Calu3 (cell line): ENCODE results near the gene FGF14. TPM values are rescaled to one million over a fixed set of nuclear protein-coding genes. Genes with fewer than 3 reads are reported as not detected.

ENCODE experiments used
- BruUV-seq: library from RNA; stranded (reverse); fragments of 400-500 nt; replicated peaks from 2 replicates; lab custom pipeline; 2021; lab: Mats Ljungman, UMichigan
- CTCF ChIA-PET: fragments of 300-600 bp; sonication (Branson Sonifier 250); formaldehyde crosslinking; loops from one replicate; lab custom pipeline; 2022; ENCODE audit warnings: antibody characterized with exemption; lab: Charles Lee
- DNase-seq: peaks from one replicate; pipeline ENCODE4 v3.0.0; 2022
- H3K27ac Mint-ChIP-seq: one replicate; pipeline ENCODE4 v1.8.0; 2022; ENCODE audit warnings: mixed read lengths; ENCODE audit not compliant: unreplicated experiment
- H3K27me3 Mint-ChIP-seq: one replicate; pipeline ENCODE4 v1.8.0; 2022; ENCODE audit warnings: mixed read lengths; ENCODE audit not compliant: unreplicated experiment
- H3K36me3 Mint-ChIP-seq: one replicate; pipeline ENCODE4 v1.8.0; 2022; ENCODE audit warnings: mild to moderate bottlenecking, moderate library complexity, mixed read lengths; ENCODE audit not compliant: insufficient read depth, unreplicated experiment
- H3K4me1 Mint-ChIP-seq: one replicate; pipeline ENCODE4 v1.8.0; 2022; ENCODE audit warnings: mild to moderate bottlenecking, low read depth, mixed read lengths; ENCODE audit not compliant: unreplicated experiment
- H3K4me3 Mint-ChIP-seq: one replicate; pipeline ENCODE4 v1.8.0; 2022; ENCODE audit warnings: mild to moderate bottlenecking, low read depth, moderate library complexity, mixed read lengths; ENCODE audit not compliant: unreplicated experiment
- H3K9me3 Mint-ChIP-seq: one replicate; pipeline ENCODE4 v1.8.0; 2022; ENCODE audit warnings: low read depth, mixed read lengths; ENCODE audit not compliant: unreplicated experiment
- CTCF ChIP-seq: fragments of 200-600 bp; IDR thresholded peaks from one replicate; pipeline ENCODE4 v1.8.0; 2022; ENCODE audit warnings: antibody characterized with exemption; ENCODE audit not compliant: unreplicated experiment
- intact Hi-C: fragments of 100-400 bp; cut with micrococcal nuclease; formaldehyde crosslinking; loops from one replicate; pipeline ENCODE4 v1.10.0; 2022; ENCODE audit not compliant: unreplicated experiment
- total RNA-seq: library from RNA; stranded (reverse); gene quantifications from 2 replicates; pipeline ENCODE4 v1.2.3, GENCODE V29; 2022

Gene FGF14
- total RNA-seq, 1 experiment from 2014 or later: 0.21 TPM

GRCh38 chr13:101942535-101943157, 459.2 kb downstream of the FGF14 start:
- no peaks in the 10 kb centered on the region for H3K4me1 Mint-ChIP-seq
- H3K27ac Mint-ChIP-seq: no peak overlapping the region
- H3K27me3 Mint-ChIP-seq: no peaks in the 10 kb centered on the region
- H3K36me3 Mint-ChIP-seq: no peaks in the 10 kb centered on the region
- no TSS peak for BruUV-seq
- DNase-seq: no peak
- intact Hi-C loops: loop anchor here (5.0 to 10.0 kb wide), 4 partner anchors 150 to 798 kb away; no protein-coding TSS in a partner anchor
- H3K9me3 Mint-ChIP-seq: no peaks in the 10 kb centered on the region
- no peak overlapping the region for H3K4me3 Mint-ChIP-seq
- TF ChIP-seq CTCF: no peak
- CTCF ChIA-PET: interaction anchor here (0.7 kb wide), 1 partner anchor 613 kb away, joined by 4 read pairs; no protein-coding TSS in a partner anchor

GRCh38 chr13:101942038-101942437, 459.8 kb downstream of the FGF14 start:
- Mint-ChIP-seq H3K27ac (no peak overlapping the region), H3K4me3 (no peak overlapping the region), H3K9me3 (no peaks in the 10 kb centered on the region), H3K27me3 (no peaks in the 10 kb centered on the region), H3K36me3 (no peaks in the 10 kb centered on the region), H3K4me1 (no peaks in the 10 kb centered on the region)
- DNase-seq: peak; percentile 4
- intact Hi-C loops: loop anchor here (5.0 to 10.0 kb wide), 4 partner anchors 150 to 797 kb away; no protein-coding TSS in a partner anchor
- CTCF ChIA-PET: interaction anchor here (0.7 kb wide), 1 partner anchor 614 kb away, joined by 4 read pairs; no protein-coding TSS in a partner anchor
- BruUV-seq: no TSS peak
- no peak for TF ChIP-seq CTCF

- CTCF ChIA-PET: no interaction called here
- BruUV-seq: no TSS peak
- intact Hi-C loops: loop anchor here (5.0 to 10.0 kb wide), 4 partner anchors 151 to 796 kb away; no protein-coding TSS in a partner anchor
- no peak for DNase-seq
- Mint-ChIP-seq H3K27ac (no peak overlapping the region), H3K27me3 (no peaks in the 10 kb centered on the region), H3K36me3 (no peaks in the 10 kb centered on the region), H3K4me3 (no peak overlapping the region), H3K9me3 (no peaks in the 10 kb centered on the region), H3K4me1 (no peaks in the 10 kb centered on the region)
- TF ChIP-seq CTCF: no peak
These were observed 460.6 kb downstream of the FGF14 start for GRCh38 chr13:101941095-101941783.

GRCh38 chr13:101939370-101939769, 462.5 kb downstream of the FGF14 start:
- H3K4me1 Mint-ChIP-seq: no peaks in the 10 kb centered on the region
- no peaks in the 10 kb centered on the region for H3K9me3 Mint-ChIP-seq
- CTCF ChIA-PET: interaction anchor here (1.0 kb wide), 1 partner anchor 10 kb away, joined by 3 read pairs; no protein-coding TSS in a partner anchor
- no peaks in the 10 kb centered on the region for H3K36me3 Mint-ChIP-seq
- H3K27me3 Mint-ChIP-seq: no peaks in the 10 kb centered on the region
- intact Hi-C loops: loop anchor here (1.0 kb wide), 1 partner anchor 153 kb away; no protein-coding TSS in a partner anchor
- H3K27ac Mint-ChIP-seq: no peak overlapping the region
- no peak overlapping the region for H3K4me3 Mint-ChIP-seq
- TF ChIP-seq CTCF: no peak
- DNase-seq: no peak
- BruUV-seq: no TSS peak
